ENCODE measurements around the gene GPC4.
"Not testable (repeated sequence)": the region's sequence is repeated elsewhere in the genome, so short reads cannot be mapped to it uniquely, and the experiment has no call there.

Gene GPC4

GRCh38 chrX:133364865-133365264, 50.4 kb downstream of the GPC4 start:
- peak; percentile 18 for DNase-seq

- peak; percentile 67 for DNase-seq
These were observed 51.1 kb downstream of the GPC4 start for GRCh38 chrX:133364196-133364595.

- no peak for DNase-seq
These were observed 52.8 kb downstream of the GPC4 start for GRCh38 chrX:133362538-133362937.

GRCh38 chrX:133359466-133359865, 55.8 kb downstream of the GPC4 start:
- no peak for DNase-seq

- no peak for DNase-seq
These were observed 62.1 kb downstream of the GPC4 start for GRCh38 chrX:133353233-133353632.

GRCh38 chrX:133350751-133351150, 64.5 kb downstream of the GPC4 start:
- peak; percentile 40 for DNase-seq

GRCh38 chrX:133346026-133346425, 69.3 kb downstream of the GPC4 start:
- no peak for DNase-seq

GRCh38 chrX:133339566-133339965, 75.7 kb downstream of the GPC4 start:
- DNase-seq: no peak

GRCh38 chrX:133337250-133337649, 78.0 kb downstream of the GPC4 start:
- DNase-seq: no peak

GRCh38 chrX:133335027-133335426, 80.3 kb downstream of the GPC4 start:
- peak; percentile 35 for DNase-seq

- DNase-seq: no peak
These were observed 82.0 kb downstream of the GPC4 start for GRCh38 chrX:133333154-133333750.

GRCh38 chrX:133332737-133333136, 82.6 kb downstream of the GPC4 start:
- no peak for DNase-seq

GRCh38 chrX:133330956-133331355, 84.3 kb downstream of the GPC4 start:
- DNase-seq: no peak

- no peak for DNase-seq
These were observed 89.9 kb downstream of the GPC4 start for GRCh38 chrX:133325422-133325821.

- DNase-seq: no peak
These were observed 91.9 kb downstream of the GPC4 start for GRCh38 chrX:133323431-133323830.

- DNase-seq: not testable (repeated sequence)
These were observed 93.0 kb downstream of the GPC4 start for GRCh38 chrX:133322269-133322668.

- peak; percentile 51 for DNase-seq
These were observed 93.8 kb downstream of the GPC4 start for GRCh38 chrX:133321451-133321850.

- DNase-seq: no peak
These were observed 101.0 kb downstream of the GPC4 start for GRCh38 chrX:133314281-133314680.

GRCh38 chrX:133308499-133308897, 106.8 kb downstream of the GPC4 start:
- DNase-seq: no peak

- no peak for DNase-seq
These were observed 107.4 kb downstream of the GPC4 start for GRCh38 chrX:133307637-133308498.

GRCh38 chrX:133307094-133307493, 108.2 kb downstream of the GPC4 start:
- no peak for DNase-seq

- DNase-seq: peak; percentile 45
These were observed 109.0 kb downstream of the GPC4 start for GRCh38 chrX:133306316-133306715.

- DNase-seq: no peak
These were observed 109.9 kb downstream of the GPC4 start for GRCh38 chrX:133305348-133305747.

- DNase-seq: peak; percentile 16
These were observed 112.4 kb downstream of the GPC4 start for GRCh38 chrX:133302775-133303445.

Data from fibroblast of upper back skin (primary cell).